G401.6 (cell line): ENCODE measurements around the gene WWOX.

Source experiments
- FAIRE-seq: peaks from 2 replicates; lab custom pipeline; 2012; peaks lifted over from hg19 to GRCh38; lab: Jason Lieb, UNC

The WWOX gene

GRCh38 chr16:78402833-78403232, 303.4 kb downstream of the WWOX start:
- FAIRE-seq, result no peak

GRCh38 chr16:78405040-78405439, 305.6 kb downstream of the WWOX start:
- FAIRE-seq, result no peak

- FAIRE-seq, result no peak
These were observed 306.4 kb downstream of the WWOX start for GRCh38 chr16:78405833-78406232.

GRCh38 chr16:78407191-78407590, 307.7 kb downstream of the WWOX start:
- FAIRE-seq, result no peak

- no peak for FAIRE-seq
These were observed 314.2 kb downstream of the WWOX start for GRCh38 chr16:78413651-78414050.

GRCh38 chr16:78415013-78415412, 315.6 kb downstream of the WWOX start:
- FAIRE-seq, result no peak

GRCh38 chr16:78415669-78416068, 316.2 kb downstream of the WWOX start:
- no peak for FAIRE-seq

- FAIRE-seq, result no peak
These were observed 316.9 kb downstream of the WWOX start for GRCh38 chr16:78416400-78416799.

GRCh38 chr16:78421181-78421708, 321.8 kb downstream of the WWOX start:
- FAIRE-seq, result no peak

- FAIRE-seq, result no peak
These were observed 325.8 kb downstream of the WWOX start for GRCh38 chr16:78425281-78425680.

GRCh38 chr16:78425891-78426510, 326.5 kb downstream of the WWOX start:
- no peak for FAIRE-seq

GRCh38 chr16:78428193-78428592, 328.7 kb downstream of the WWOX start:
- FAIRE-seq, result no peak

- no peak for FAIRE-seq
These were observed 330.8 kb downstream of the WWOX start for GRCh38 chr16:78430281-78430680.

GRCh38 chr16:78431004-78431670, 331.7 kb downstream of the WWOX start:
- no peak for FAIRE-seq

- FAIRE-seq, result no peak
These were observed 332.2 kb downstream of the WWOX start for GRCh38 chr16:78431701-78432100.

GRCh38 chr16:78432451-78432850, 333.0 kb downstream of the WWOX start:
- no peak for FAIRE-seq

GRCh38 chr16:78433116-78433515, 333.7 kb downstream of the WWOX start:
- peak; percentile 3 for FAIRE-seq

GRCh38 chr16:78434401-78434800, 334.9 kb downstream of the WWOX start:
- FAIRE-seq, result no peak

- no peak for FAIRE-seq
These were observed 335.8 kb downstream of the WWOX start for GRCh38 chr16:78435260-78435659.

GRCh38 chr16:78436023-78436422, 336.6 kb downstream of the WWOX start:
- FAIRE-seq, result no peak

GRCh38 chr16:78436846-78437245, 337.4 kb downstream of the WWOX start:
- no peak for FAIRE-seq

GRCh38 chr16:78437352-78437968, 338.0 kb downstream of the WWOX start:
- FAIRE-seq, result peak; percentile 85

GRCh38 chr16:78438219-78438618, 338.8 kb downstream of the WWOX start:
- FAIRE-seq, result no peak

GRCh38 chr16:78438632-78439031, 339.2 kb downstream of the WWOX start:
- no peak for FAIRE-seq
